ENCODE data around the gene RHOJ. TPM values are rescaled to one million over a fixed set of nuclear protein-coding genes. Genes with fewer than 3 reads are reported as not detected.

Gene RHOJ
- total and polyA plus RNA-seq, 12 donors = 1.8 to 14.9 (median 5.6) TPM

DNA sequence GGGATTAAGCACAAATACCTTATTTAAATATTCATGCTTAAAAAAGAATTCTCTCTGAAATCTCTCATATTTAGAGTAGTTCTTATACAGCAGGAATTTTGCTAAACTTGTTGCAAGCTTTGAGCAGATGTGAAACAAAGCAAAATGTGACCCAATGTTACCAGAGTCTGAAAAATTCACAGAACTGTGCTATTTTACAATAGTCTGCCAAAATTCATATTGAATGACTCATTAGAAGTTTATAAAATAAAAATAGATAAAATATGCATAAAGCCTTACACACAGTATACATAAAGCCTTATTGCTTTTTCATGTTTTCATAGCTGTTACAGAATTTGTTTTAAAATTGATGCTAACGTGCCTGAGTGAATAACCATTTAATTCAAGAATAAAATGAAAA, 17.8 kb upstream of the RHOJ start:
- no peaks in the 10 kb centered on the region for H3K36me3 ChIP-seq (replicated peaks in 1 of 2)
- no peak overlapping the region for H3K4me3 ChIP-seq
- DNase-seq = no peak
- intact Hi-C loops (cut with DNase I) = no loop called here
- no peaks in the 10 kb centered on the region for H3K4me1 ChIP-seq (replicated peaks in 1 of 2)
- H3K9me3 ChIP-seq (replicated peaks in 1 of 3) = no peaks in the 10 kb centered on the region
- TF ChIP-seq POLR2A (IDR thresholded peaks at IDR 0.05) = no peak
- TF ChIP-seq, protein P1, sequence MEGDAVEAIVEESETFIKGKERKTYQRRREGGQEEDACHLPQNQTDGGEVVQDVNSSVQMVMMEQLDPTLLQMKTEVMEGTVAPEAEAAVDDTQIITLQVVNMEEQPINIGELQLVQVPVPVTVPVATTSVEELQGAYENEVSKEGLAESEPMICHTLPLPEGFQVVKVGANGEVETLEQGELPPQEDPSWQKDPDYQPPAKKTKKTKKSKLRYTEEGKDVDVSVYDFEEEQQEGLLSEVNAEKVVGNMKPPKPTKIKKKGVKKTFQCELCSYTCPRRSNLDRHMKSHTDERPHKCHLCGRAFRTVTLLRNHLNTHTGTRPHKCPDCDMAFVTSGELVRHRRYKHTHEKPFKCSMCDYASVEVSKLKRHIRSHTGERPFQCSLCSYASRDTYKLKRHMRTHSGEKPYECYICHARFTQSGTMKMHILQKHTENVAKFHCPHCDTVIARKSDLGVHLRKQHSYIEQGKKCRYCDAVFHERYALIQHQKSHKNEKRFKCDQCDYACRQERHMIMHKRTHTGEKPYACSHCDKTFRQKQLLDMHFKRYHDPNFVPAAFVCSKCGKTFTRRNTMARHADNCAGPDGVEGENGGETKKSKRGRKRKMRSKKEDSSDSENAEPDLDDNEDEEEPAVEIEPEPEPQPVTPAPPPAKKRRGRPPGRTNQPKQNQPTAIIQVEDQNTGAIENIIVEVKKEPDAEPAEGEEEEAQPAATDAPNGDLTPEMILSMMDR (IDR thresholded peaks at IDR 0.05) = no peak
- H3K27me3 ChIP-seq = no peaks in the 10 kb centered on the region
- WGBS, 4 donors = 66 to 75% (median 71%) methylated on average over 1 of the region's 1 CpG
- no peak overlapping the region for H3K27ac ChIP-seq

DNA sequence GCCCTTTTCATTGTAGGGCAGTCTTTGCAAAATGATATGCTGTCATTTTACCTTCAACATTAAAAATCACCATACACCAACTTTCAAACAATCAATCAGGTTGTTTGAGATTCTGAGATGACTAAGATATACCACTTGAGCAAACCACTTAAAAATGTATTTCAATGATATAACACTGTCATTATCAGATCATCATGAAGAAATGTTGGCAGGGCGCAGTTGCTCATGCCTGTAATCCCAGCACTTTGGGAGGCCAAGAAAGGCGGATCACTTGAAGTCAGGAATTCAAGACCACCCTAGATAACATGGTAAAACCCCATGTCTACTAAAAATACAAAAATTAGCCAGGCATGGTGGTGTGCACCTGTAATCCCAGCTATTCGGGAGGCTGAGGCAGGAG, 13.0 kb upstream of the RHOJ start:
- Histone ChIP-seq H3K9me3 (replicated peaks in 1 of 3) (no peaks in the 10 kb centered on the region), H3K4me3 (no peak overlapping the region), H3K36me3 (replicated peaks in 1 of 2) (no peaks in the 10 kb centered on the region), H3K27ac (no peak overlapping the region), H3K4me1 (replicated peaks in 1 of 2) (no peaks in the 10 kb centered on the region), H3K27me3 (no peaks in the 10 kb centered on the region)
- intact Hi-C loops (cut with DNase I) = no loop called here
- DNase-seq = no peak
- WGBS, 4 donors = 84 to 94% (median 88%) methylated on average over 3 of the region's 3 CpGs
- no peak for TF ChIP-seq POLR2A (IDR thresholded peaks at IDR 0.05)
- TF ChIP-seq, protein P1 (IDR thresholded peaks at IDR 0.05) = no peak

DNA sequence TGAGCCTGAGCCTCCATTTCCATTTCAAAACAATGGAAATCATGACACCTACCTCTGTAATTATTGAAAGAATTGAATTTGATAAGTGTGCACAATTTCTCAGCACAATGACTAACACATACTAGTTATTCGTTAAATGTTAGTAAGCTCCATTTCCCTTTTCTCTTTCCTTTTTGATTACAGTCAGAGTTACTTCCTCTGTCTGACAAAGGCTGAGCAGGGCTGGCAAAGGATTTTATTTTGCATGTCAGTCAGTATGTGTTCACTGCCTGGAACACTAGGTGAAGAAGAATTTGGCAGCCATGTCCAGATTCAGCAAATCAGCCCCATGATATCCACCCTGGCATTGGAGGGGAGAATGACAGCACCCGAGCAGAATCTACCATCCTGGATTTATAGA, 12.2 kb upstream of the RHOJ start:
- H3K9me3 ChIP-seq (replicated peaks in 1 of 3) = no peaks in the 10 kb centered on the region
- H3K4me1 ChIP-seq (replicated peaks in 1 of 2) = no peaks in the 10 kb centered on the region
- H3K36me3 ChIP-seq (replicated peaks in 1 of 2) = no peaks in the 10 kb centered on the region
- no peak for DNase-seq
- no peaks in the 10 kb centered on the region for H3K27me3 ChIP-seq
- no peak overlapping the region for H3K27ac ChIP-seq
- intact Hi-C loops (cut with DNase I) = no loop called here
- TF ChIP-seq POLR2A (IDR thresholded peaks at IDR 0.05) = no peak
- TF ChIP-seq, protein P1 (IDR thresholded peaks at IDR 0.05) = no peak
- WGBS, 4 donors = 42 to 73% (median 54%) methylated on average over 2 of the region's 2 CpGs
- no peak overlapping the region for H3K4me3 ChIP-seq

DNA sequence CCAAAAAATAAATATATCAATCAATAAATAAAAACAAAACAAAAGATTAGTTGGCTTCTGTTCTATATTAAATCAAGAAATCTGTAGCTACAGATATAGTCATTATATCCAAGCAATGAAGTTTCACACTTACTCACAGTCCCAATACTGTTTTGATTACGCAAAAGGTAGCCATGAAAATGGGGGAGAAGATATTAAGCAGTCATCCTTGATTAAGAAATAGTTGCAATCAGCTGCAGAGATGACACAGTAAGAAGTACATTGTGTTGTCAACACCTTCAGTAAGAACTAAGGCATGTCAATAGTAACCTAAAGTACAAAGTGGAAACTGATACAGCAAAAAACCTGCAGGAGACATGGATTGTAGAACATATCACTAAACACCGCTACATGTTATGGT, 11.0 kb upstream of the RHOJ start:
- DNase-seq = no peak
- Histone ChIP-seq H3K4me1 (replicated peaks in 1 of 2) (no peaks in the 10 kb centered on the region), H3K27ac (no peak overlapping the region), H3K9me3 (replicated peaks in 1 of 3) (no peaks in the 10 kb centered on the region), H3K36me3 (replicated peaks in 1 of 2) (no peaks in the 10 kb centered on the region), H3K4me3 (no peak overlapping the region), H3K27me3 (no peaks in the 10 kb centered on the region)
- intact Hi-C loops (cut with DNase I) = no loop called here
- WGBS, 4 donors = 93 to 96% (median 95%) methylated on average over 2 of the region's 2 CpGs
- TF ChIP-seq, protein P1 (IDR thresholded peaks at IDR 0.05) = no peak
- TF ChIP-seq POLR2A (IDR thresholded peaks at IDR 0.05) = no peak
